Fibroblast of gingiva (primary cell): Measurements from ENCODE around the gene KRT4.
"Not testable (repeated sequence)": the region's sequence is repeated elsewhere in the genome, so short reads cannot be mapped to it uniquely, and the experiment has no call there.

Experiments
- DNase-seq: peaks from one replicate; pipeline ENCODE4 v3.0.0-alpha.2; 2011; ENCODE audit warnings: low read depth

The KRT4 gene

GRCh38 chr12:52772772-52773171 lies 41.1 kb downstream of the KRT4 start:
- DNase-seq: no peak

DNA sequence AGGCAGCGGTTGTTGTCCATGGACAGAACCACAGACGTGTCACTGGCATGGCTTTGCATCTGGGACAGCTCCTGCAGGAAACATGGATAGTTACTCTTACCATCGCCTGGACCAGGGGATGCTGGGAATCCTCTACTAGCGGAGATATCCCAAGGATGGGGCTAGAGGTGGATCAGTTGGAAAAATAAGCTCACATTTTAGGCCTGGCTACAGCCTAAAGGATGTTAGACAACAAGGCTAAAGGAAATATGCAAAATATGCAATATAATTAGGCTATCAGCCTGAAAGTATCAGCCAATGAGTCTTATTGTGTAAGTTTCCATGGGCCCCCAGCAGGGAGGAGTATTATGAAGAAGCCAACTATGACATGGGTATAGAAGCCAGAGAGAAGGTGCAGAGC lies 41.7 kb downstream of the KRT4 start:
- no peak for DNase-seq

GRCh38 chr12:52771505-52771904 lies 42.4 kb downstream of the KRT4 start:
- DNase-seq: no peak

- DNase-seq: no peak
These were observed 42.8 kb downstream of the KRT4 start for GRCh38 chr12:52771088-52771487.

GRCh38 chr12:52769946-52770345 lies 44.0 kb downstream of the KRT4 start:
- no peak for DNase-seq

DNA sequence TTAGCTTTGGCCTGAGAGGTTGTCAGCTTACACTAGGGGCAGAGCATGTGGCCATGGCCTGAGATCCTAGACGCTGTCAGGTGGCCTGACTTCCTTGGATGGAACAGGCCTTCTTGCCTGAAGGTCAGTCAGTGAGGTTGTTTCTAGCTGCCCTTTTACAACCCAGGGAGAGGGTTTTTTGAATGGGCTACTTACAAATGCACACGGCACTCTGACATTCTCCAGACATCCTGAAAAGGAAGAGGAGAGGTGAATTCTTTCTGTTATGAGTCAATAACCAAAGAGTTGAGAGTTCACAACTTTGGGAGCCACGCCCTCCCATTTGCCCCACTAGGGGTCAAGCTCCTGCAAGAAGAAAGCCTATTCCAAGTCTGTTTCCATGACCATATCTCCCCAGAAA lies 44.6 kb downstream of the KRT4 start:
- DNase-seq: no peak

- DNase-seq: no peak
These were observed 45.3 kb downstream of the KRT4 start for GRCh38 chr12:52768479-52769200.

- no peak for DNase-seq
These were observed 46.5 kb downstream of the KRT4 start for GRCh38 chr12:52767427-52767826.

DNA sequence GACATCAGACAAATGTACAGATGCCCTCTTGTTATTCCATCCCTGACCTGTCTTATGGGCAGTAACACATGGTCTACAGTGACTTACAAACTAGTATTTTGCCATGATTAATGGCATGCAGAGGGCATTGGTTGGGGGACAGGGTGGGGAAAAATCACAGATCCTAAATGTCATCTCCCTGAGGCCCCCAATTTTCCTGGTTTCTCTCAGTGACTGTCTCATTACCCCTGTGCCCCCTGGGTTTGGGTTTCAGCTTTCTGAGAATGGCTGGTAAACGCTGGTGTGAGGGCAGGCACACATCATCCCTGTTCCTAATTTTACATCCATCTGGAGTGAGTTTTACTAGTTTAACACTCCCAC lies 46.9 kb downstream of the KRT4 start:
- DNase-seq: no peak

GRCh38 chr12:52766351-52767019 lies 47.4 kb downstream of the KRT4 start:
- DNase-seq: no peak

GRCh38 chr12:52765702-52766101 lies 48.2 kb downstream of the KRT4 start:
- DNase-seq: no peak

- DNase-seq: no peak
These were observed 49.9 kb downstream of the KRT4 start for GRCh38 chr12:52763991-52764390.

DNA sequence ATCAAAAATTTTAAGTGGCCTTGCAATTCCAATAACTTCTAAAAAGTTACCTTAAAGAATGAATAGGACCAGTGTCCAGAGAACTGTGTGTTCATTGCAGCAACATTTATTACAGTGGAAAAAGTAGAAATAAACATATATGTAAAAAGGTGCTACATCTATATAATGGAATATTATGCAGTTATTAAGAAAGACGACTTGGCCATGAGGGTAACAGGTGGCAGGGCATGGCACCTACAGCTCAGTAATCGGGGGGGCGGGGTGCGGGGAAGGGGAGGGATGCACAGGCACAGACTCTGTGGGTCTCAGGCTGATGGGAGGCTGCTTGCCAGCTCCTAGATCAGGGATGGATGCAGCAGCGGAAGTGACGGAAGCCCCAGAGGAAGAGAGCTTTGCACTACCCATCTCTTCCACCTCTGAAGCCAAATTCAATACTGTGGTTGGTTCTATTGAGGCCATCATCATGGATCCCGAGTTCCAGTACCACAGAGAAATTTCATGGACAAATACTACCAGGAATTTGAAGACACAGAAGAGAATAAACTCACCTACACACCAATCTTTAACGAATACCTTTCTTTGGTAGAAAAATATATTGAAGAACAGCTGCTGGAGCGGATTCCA lies 50.8 kb downstream of the KRT4 start:
- no peak for DNase-seq

DNA sequence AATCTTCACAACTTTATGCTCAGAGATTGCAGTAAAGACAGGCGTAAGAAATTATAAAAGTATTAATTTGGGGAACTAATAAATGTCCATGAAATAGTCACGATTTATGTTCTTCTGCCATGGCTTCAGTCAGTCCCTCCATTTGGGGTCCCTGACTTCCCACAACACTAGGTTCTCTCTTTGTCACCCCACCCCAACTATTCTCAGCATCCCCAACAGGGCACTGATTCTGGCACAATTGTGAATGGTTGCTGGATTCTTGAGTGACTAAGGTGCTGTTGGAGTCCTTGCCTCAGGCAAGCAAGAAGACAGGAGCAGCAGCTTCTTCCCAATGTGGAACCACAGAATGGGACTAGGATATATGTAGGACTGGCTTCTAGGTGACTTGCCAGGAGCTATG lies 52.1 kb downstream of the KRT4 start:
- DNase-seq: no peak

DNA sequence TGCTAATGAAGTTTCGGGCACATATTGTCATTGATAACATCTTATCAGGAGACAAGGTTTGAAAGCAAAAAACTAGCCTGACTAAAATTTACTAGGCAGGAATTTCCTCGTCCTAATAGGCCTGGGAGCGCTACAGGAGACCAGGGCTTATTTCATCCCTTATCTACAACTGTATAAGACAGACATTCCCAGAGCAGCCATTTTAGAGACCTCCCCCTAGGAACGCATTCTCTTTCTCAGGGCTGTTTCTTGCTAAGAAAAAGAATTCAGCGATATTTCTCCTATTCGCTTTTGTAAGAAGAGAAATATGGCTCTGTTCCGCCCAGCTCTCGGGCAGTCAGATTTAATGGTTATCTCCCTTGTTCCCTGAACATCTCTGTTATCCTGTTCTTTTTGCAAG lies 52.7 kb downstream of the KRT4 start:
- not testable (repeated sequence) for DNase-seq

GRCh38 chr12:52760623-52761022 lies 53.3 kb downstream of the KRT4 start:
- DNase-seq: no peak

- DNase-seq: no peak
These were observed 54.2 kb downstream of the KRT4 start for GRCh38 chr12:52759695-52760094.

GRCh38 chr12:52759218-52759617 lies 54.7 kb downstream of the KRT4 start:
- no peak for DNase-seq

- DNase-seq: no peak
These were observed 56.3 kb downstream of the KRT4 start for GRCh38 chr12:52757449-52758176.
